Bronchial epithelial cell (primary cell): ENCODE data around the gene CLCNKB. TPM values are rescaled to one million over a fixed set of nuclear protein-coding genes. Genes with fewer than 3 reads are reported as not detected.
A peak's percentile ranks its signal among the peaks of the same experiment; 100 is the strongest.
"Not testable (repeated sequence)": the region's sequence is repeated elsewhere in the genome, so short reads cannot be mapped to it uniquely, and the experiment has no call there.

Experiments used
- DNase-seq: peaks from one replicate; pipeline ENCODE4 v3.0.0-alpha.2; 2010; ENCODE audit warnings: low read depth
- FAIRE-seq: peaks from 2 replicates; lab custom pipeline; 2011; peaks lifted over from hg19 to GRCh38; lab: Jason Lieb, UNC
- H3K27me3 ChIP-seq: 2 replicates; pipeline ENCODE4 v1.5.1; 2011; ENCODE audit warnings: low read length; ENCODE audit not compliant: control insufficient read depth, insufficient read depth
- H3K36me3 ChIP-seq: 2 replicates; pipeline ENCODE4 v1.5.1; 2011; ENCODE audit warnings: low read length; ENCODE audit not compliant: control insufficient read depth, insufficient read depth
- H3K4me3 ChIP-seq: 2 replicates; pipeline ENCODE4 v1.5.1; 2011; ENCODE audit warnings: mild to moderate bottlenecking, low read depth, low read length, control low read depth
- CTCF ChIP-seq: IDR thresholded peaks from 2 replicates; pipeline ENCODE4 v1.5.1; 2011; ENCODE audit warnings: mild to moderate bottlenecking, moderate library complexity, low read length, control low read depth, inconsistent platforms; ENCODE audit not compliant: insufficient read depth, severe bottlenecking
- total RNA-seq: library from RNA; depleted of rRNA; stranded (reverse); fragments of >200 nt; gene quantifications from 2 replicates; pipeline ENCODE4 v1.2.1, GENCODE V29; 2014

CLCNKB gene
- total RNA-seq, 1 donor from 2014 or later: under 0.01 TPM

DNA sequence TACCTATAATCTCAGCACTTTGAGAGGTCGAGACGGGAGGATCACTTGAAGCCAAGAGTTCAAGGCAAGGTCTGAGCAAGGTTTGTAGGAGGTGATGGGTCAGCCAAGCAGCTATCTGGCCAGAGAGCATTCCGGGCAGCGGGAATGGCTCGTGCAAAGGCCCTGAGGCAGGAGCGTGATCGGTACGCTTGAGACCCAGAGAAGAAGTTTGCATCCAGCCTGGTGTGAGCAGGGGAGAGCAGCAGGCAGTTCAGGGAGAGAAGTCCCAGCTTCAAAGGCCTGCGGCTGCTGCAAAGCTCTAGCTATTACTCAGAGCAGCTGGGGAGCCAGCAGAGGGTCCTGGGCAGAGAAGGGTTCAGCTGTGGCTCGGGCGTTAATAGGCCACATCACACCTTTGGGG, 44.7 kb upstream of the CLCNKB start:
- DNase-seq (no peak), FAIRE-seq (no peak)
- Histone ChIP-seq H3K4me3 (no peak overlapping the region), H3K27me3 (no peaks in the 10 kb centered on the region), H3K36me3 (no peaks in the 10 kb centered on the region)
- no peak for TF ChIP-seq CTCF

GRCh38 chr1:16001274-16001673, 42.3 kb upstream of the CLCNKB start:
- H3K27me3 ChIP-seq, DNase-seq, FAIRE-seq: not testable (repeated sequence)

DNA sequence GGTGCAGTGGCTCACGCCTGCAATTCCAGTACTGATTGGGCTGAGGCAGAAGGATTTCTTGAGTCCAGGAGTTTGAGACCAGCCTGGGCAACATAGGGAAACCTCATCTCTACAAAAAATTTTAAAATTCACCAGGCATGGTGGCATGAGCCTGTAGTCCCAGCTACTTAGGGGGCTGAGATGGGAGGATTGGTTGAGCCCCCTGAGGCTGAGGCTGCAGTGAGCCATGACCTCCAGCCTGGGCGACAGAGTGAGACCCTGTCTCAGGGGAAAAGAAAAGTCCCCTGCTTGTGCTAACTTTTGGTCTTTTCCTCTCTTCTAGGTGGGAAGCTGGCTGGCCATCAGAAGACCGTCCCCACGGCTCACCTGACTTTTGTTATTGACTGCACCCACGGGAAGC, 38.0 kb upstream of the CLCNKB start:
- TF ChIP-seq CTCF: no peak
- Histone ChIP-seq H3K36me3 (no peaks in the 10 kb centered on the region), H3K4me3 (no peak overlapping the region), H3K27me3 (no peaks in the 10 kb centered on the region)
- DNase-seq: no peak
- FAIRE-seq: no peak

More at GRCh38 chr1:16001274-16001673, 42.3 kb upstream of the CLCNKB start:
- H3K36me3 ChIP-seq, H3K4me3 ChIP-seq: not testable (repeated sequence)

- no peak overlapping the region for H3K4me3 ChIP-seq
- H3K27me3 ChIP-seq: no peaks in the 10 kb centered on the region
- FAIRE-seq: no peak
- no peak for DNase-seq
- no peak for TF ChIP-seq CTCF
- no peaks in the 10 kb centered on the region for H3K36me3 ChIP-seq
These were observed 37.6 kb upstream of the CLCNKB start for GRCh38 chr1:16006010-16006409.

DNA sequence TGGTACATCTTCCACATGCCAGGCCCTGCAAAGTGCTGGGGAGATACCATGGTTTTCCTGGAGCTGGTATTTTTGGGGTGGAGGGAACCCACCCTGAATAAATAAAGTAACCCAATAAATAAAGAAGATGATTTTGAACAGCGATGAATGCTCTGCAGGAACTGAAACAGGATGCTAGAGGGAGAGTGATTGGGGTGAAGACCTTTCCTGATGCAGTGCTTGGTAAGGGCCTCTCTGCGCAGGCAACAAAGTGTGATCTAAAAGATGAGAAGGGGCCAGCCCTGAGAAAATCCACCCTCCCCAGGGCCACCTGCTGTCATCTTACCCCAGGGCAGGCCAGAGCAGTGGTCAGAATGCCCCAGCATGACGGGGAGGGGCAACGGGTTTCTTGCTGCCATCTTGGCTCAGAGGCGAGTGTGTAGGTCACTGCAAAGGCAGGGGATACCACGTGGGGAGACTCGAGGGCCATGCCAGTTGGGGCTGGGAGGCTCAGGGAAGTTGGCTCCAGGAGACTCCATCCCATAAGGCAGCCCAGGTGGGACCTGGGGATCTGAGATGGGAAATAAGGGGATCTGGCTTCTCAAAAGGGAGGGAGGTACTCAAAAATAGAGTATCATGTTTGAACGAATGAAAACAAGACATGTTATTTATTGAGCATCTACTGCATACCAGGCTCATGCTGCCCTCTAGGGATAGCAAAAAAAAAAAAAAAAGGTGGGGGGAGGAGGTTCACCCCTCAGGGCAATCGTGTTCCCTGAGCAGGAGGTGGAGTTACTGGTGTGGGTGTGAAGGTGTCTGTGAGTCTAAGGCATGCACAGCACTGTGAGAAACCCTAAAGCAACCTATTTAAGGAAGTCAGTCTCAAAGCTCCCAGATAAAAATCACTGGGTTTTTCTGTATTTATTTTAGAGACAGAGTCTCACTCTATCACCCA, 36.8 kb upstream of the CLCNKB start:
- FAIRE-seq (no peak), DNase-seq (peak; percentile 79)
- Histone ChIP-seq H3K36me3 (no peaks in the 10 kb centered on the region), H3K4me3 (no peak overlapping the region), H3K27me3 (no peaks in the 10 kb centered on the region)
- TF ChIP-seq CTCF: peak; percentile 20

GRCh38 chr1:16007671-16008341, 35.8 kb upstream of the CLCNKB start:
- Histone ChIP-seq H3K27me3 (no peaks in the 10 kb centered on the region), H3K4me3 (no peak overlapping the region), H3K36me3 (no peaks in the 10 kb centered on the region)
- no peak for DNase-seq
- FAIRE-seq: no peak
- no peak for TF ChIP-seq CTCF
